GM19240 (cell line): Measurements from ENCODE around the gene AMBRA1.

ENCODE experiments used
- DNase-seq: peaks from one replicate; pipeline ENCODE4 v3.0.0; 2011; ENCODE audit warnings: low spot score; ENCODE audit not compliant: insufficient read length

The AMBRA1 gene

DNA sequence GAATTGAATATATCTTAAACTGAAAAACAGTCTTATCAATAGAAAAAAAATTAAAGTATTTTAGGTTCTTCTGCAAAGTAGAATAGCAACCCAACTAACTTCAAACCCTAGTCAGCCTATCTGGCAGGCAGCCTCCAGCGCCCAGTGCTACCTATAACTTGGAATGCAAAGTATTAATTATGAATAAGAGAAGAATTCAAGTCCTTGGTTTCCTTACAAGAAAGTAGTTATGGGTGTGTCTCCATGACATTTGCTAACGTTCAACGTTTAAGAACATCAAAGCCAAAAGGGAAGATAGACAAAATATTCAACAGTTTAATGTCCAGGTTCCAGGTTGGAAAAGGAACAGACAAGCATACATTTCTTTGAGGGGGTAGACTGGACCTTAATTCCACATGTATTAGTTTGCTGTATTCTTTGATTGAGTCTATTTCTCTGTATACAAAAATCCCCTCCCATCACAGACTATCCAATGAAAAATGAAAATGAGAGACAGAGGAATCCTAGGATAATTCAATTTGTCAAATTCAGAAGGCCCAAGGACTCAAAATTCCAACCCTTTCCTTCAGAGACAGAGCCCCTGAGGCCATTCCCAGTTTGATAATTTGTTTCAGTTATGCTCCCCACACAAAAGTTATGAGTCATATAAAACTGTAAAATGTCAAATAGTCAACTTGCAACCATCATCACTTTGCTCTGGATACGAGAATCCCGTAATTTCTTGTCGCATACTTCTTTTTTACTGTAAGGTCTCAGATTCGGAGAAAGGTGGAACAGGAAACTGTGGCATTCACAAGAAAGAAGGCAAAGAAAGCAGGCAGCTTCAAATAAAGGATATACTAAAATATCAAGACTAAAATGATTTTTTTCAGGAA, 118.5 kb downstream of the AMBRA1 start:
- no peak for DNase-seq

DNA sequence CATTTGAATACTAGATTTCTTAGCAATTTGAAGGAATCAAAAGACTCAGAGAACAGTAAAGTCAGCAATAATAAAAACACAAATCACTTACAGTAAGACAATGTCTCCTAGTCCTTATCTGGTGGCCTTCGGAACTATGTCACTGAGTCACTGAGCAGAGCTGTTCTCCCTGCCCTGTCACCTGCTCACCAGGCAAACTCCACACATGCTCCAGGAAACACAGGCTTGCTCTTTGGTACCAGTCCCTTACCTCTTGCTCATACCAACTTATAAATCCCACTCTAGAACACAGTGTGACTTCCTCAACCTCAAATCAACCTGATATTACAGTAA, 121.2 kb downstream of the AMBRA1 start:
- DNase-seq, result no peak

DNA sequence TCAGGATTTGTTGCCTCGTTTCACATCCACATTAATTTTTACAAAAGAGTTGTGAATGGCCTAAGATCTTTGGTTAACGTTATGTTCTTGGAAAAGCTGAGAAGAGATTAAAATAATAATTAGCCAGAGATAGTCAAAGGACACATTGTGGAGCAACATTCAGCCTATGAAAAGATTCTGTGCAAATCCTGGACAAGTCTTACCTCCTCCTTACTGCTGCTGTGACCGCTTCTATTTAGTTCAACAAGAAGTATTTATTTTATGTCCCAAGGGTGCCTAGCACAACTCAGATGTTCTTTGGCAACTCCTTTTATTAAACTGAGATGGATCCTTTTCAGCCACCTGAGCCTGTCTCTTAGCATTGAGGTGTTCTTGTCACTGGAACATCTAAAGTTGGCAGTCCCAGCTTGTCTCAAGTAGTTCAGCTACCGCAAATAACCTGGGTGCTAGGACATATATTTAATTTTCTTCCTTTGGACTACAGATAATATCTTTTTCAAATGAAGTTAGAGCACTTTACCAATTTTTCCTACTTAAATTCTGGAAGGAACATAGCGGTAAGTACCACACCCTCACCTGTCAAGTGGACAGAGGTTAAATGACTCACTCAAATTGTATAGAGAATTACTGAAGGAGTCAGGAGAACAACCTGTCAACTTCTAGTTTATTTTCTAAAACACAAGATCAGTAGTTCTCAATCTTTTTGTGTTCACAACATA, 121.7 kb downstream of the AMBRA1 start:
- no peak for DNase-seq

DNA sequence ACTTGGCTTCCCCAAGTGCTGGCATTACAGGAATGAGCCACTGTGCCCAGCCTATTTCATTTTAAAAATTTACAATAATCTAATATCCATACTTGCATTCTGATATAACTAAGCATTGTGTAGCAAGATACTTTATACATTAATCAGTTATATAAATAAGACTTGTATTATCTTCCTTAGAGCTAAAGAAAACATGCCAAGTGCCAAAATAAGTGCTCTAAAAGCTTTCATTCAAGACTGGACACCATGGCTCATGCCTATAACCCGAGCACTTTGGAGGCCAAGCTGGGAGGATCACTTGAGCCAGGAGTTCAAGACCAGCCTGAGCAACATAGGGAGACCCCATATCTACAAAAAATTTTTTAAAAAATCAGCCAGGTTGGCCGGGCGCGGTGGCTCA, 123.9 kb downstream of the AMBRA1 start:
- DNase-seq, result no peak

DNA sequence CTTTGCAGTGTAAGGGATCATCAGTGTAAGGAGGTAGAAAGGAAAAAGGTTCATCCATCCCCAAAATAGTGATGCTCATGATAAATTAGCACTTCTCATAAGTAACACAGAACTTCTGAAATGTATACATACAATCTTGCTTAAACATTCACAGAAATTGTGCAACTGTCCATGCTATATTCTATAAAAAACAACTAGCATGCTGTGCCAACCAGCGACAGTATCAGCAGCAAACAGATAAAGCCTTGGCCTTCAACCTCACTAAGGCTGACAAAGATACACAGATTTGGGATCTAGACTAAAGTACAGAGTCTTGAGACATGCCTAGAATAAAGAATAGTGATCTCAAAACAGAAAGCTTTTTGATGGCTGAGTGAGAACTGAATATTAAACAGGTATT, 128.1 kb downstream of the AMBRA1 start:
- DNase-seq, result no peak

DNA sequence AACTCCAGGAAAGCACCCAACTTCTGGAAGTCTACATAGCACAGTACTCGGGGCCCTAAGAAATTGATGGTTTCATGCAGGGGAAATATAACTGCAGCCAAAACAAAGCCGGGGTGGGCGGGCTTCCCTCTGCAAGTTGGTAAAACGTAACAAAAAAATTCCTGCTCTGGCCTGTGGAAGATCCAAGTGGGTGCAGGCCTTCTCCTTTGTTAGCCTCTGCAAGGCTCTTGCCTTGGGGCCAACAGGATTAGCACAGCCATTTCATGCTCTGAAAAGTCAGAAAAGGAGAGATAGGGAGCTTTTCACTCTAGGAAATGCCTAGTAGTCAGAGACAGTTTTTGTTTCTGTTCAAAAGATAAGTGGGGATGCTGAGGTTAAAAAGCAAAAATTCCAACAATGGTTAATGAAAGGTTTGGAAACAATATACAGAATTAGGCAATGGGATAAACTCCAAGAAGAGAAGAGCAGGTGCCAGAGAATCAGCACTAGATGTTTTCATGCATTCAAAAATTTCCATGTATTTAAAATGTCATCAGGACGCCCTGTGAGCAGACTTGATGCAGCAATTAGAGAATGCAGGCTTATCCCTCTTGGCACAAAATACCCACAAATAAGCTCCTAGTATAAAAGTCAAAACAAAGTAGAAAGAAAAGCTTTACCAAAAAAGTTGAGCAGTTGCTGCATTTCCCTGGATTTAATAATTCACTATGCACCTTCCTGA, 130.0 kb downstream of the AMBRA1 start:
- DNase-seq, result no peak

DNA sequence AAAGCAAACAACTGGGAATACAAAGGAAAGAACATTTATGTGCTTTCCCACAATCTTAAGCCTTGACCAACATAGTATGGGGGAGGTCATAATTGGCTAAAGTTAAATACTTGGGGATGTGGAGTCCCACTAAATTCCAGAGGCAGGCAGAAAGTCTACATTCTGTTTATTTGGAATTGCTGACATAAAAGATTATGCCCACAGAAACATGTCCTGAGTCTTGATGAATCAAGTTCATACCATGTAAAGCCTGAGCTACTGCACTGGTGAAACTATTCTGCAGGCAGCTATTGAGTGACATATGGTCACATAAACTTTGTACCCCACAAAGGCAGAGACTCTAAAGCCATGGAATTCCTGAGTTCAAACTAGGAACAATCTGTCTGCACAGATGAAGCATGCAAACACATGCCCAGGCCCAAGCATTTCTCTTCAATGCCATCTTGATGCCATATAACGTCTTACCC, 132.3 kb downstream of the AMBRA1 start:
- no peak for DNase-seq

DNA sequence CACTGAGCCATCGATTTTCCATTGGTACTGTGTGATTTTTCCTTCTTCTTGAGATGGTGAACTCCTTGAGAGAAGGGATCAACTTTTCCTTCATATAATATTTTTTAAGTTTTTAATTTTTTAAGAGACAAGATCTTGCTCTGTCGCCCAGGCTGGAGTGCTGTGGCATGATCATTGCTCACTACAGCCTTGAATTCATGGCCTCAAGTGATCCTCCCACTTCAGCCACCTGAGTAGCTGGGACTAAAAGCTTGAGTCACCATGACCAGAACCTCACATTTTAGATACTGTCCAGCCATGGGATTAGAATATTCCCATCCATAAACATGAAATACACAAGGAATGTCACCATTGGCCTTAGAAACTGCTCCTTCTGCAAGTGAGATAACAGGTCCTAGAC, 135.3 kb downstream of the AMBRA1 start:
- no peak for DNase-seq

DNA sequence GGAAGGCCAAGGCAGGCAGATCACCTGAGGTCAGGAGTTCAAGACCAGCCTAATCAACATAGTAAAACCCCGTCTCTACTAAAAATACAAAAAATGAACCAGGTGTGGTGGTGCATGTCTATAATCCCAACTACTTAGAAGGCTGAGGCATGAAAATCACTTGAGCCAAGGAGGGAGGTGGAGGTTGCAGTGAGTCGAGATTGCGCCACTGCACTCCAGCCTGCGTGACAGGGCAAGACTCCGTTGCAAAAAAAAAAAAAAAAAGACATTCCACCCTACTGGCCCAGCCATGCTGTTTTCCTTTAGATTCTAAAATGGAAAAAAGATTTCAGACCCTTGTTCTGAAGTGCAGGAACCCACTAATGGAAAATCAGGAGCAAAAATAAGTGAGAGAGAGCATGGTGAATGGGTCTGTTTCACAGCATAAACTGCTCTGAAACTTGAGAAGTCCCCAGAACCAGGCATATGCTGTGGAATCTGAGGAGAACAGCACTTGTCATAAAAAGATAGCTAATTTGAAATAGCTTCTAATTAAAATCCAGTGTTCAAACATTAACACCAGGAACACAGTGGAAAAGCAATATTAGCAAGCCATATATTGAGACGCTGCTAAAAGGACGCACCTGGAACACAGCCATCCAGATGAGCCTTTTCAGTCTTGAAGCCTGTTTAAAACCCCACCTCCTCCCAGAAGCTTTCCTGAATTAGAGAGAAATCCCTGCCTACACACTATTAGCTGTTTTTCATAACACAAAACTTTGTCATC, 136.0 kb downstream of the AMBRA1 start:
- no peak for DNase-seq

DNA sequence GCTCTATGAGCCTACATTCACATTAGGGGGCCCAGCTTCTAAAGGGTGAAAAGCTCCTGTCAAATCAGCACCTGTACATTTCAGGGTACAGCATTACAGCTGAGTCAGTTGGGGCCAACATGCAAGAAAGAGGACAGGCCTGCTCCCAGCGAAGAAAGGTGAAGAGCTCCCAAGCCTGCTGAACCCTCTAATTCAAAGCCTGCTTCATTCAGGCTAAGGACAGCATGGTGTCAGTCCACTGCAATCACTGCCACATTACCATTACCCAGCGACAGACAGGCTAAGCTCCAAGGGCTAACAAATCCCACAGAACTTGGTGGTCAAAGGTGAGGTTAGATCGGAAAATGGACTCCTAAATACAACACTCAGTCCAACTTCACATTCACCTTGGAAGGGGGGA, 136.8 kb downstream of the AMBRA1 start:
- no peak for DNase-seq

DNA sequence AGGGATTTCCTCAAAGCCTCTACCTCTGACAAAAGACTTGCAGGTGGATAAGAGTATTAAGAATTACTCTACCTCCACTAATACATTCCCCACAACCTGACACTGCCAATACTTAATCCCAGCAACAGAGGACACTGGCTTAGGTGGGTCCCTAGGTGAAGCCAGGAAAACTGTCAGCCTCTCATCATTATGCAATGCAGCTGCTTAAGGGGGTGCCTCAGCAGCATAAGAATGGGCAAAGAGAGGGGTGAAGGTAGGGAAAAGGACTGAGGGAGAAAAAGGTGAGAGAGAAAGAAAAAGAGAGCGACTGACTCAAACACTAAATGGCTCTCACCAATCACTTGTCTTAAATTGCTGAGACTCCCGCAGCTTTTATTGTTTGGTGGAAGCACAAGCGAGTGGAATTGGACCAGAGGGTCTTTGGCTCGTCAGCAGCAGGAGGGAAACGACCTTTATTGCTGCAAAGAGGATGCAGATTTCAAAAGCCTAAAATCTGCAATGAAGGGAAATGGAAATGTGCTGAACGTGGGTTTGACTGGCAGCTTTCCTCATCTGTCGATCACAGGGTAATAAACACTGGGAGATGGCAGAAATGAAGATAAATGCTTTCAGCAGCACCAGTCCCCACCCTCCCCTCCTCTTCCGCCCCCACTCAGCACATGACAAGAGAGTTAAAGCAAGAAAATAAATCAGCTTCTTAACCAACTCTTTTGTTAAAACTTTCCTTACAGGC, 137.4 kb downstream of the AMBRA1 start:
- no peak for DNase-seq

DNA sequence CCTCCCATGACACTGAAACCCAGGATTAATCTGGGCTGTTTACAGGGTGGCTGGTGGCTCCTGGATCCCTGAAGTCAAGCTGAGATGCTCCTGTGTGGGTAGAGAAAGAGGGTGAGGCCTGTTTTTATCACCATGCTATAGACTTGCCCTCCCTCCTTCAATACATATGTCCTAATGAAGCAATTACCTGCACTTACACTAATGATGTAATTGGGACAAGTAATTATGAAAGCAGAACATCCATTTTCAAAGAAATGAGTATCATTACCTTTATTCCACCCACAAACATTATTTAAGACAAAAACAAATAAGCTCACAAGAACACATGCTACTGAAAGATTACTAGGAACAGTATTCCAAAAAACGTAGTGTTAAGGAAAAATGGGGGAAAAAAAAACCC, 138.0 kb downstream of the AMBRA1 start:
- no peak for DNase-seq

DNA sequence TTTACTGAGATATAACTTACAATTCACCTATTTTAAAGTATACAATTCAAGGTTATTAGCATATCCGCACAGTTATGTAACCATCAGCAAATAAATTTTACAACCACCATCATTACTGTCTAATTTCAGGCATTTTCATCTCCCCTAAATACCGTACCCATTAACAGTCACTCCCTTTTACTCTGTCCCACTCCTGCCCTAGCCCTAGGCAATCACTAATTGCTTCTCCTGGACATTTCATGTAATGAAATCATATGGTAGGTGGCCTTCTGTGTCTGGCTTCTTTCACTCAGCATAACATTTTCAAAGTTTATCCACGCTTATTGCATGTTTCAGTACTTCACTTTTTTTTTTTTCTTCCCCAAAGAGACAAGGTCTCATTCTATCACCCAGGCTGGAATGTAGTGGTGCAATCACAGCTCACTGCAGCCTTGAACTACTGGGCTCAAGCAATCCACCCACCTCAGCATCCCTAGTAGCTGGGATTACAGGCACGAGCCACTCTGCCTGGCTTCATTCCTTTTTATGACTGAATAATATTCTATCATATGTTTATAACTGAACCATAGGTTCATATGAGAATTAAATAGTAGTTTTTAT, 140.8 kb downstream of the AMBRA1 start:
- DNase-seq, result no peak

DNA sequence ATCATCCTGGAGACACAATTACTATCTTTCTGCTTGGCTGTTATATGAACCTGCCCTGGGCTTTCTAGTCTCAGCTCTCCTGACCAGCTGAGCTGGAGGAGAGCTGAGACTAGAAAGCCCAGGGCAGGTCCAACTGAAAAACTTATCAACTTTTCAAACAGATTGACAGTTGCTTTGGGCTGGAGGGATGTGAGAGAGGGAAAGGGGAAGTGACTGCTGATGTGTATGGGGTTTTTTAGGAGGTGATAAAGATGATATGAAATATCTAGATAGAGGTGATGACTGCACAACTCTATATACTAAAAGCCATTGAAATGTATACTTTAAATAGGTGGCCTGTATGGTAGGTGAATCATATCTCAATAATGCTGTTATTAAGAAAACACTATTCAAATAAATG, 142.1 kb downstream of the AMBRA1 start:
- no peak for DNase-seq

DNA sequence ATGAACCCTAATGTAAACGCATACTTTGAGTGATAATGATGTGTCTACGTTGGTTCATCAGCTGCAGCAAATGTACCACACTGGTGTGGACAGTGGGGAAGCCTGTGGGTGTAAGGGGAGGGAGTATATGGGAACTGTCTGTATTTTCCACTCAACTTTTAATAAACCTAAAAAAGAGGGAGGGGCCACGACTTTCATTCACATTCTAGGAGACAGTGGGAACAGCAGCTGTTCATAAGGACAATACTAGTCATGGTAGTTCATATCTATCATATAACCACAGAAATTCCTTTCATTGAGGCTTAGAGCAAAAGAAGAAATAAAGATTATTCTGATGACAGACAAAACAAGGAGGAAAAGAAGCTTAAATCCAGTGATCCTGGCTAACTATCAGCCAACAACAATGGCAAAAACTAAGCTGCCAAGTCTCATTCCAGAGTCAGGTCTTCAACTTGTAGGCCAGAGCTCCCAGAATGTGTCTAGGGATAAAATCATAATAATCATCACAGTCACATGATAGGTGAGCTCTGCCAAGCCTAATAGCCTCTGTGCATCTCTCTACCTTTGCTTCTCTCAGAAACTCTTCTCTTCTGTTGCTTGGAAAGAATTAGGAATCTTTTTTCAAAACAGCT, 142.9 kb downstream of the AMBRA1 start:
- DNase-seq, result no peak

DNA sequence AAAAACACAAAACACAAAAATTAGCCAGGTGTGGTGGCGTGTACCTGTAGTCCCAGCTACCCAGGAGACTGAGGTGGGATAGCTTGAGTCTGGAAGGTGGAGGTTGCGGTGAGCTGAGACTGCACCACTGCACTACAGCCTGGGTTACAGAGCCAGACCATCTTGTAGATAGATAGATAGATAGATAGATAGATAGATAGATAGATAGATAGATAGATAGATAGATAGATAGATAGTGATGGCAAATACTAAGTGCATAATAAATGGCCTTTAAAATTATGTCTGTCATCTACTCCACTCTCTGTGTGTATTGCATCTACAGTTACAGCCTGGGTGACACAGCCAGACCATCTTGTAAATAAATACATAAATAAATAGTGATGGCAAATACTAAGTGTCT, 146.3 kb downstream of the AMBRA1 start:
- no peak for DNase-seq

DNA sequence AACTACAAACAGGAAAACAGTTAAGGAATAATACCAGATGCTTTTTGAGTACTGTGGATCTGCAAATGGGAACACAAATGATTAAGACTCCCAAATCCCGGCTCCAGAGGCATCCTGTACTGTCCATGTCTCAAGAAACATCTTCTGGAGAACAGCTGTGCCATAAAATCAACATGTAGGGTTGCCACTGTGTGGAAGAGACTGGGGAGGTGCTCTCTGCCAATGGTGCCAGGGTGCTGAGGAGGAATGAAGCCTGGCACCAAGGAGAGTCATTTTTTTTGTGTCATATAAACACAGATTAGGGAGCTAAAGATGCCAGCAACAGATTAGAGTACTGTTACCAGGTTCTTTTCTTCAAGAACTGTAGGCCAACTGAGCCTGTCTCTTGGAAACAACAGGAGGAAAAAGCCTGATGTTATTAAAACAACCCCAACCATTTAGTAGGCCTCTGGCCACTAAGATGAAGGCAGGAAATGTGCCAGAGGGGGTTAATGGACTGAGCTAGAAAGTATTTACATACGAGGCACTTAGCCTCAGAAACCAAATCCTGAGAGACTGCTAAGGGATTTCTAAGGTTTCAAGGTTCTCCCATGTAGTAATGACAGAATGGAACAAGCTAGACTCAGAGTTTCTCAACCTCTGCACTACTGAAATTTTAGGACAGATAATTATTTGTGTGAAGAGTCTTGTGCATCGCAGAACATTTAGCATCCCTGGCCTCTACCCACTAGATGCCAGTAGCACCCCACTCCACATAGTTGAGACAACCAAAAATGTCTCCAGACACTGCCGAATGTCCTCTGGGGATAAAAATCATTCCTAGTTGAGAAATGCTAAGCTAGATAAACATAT, 147.7 kb downstream of the AMBRA1 start:
- DNase-seq, result no peak

DNA sequence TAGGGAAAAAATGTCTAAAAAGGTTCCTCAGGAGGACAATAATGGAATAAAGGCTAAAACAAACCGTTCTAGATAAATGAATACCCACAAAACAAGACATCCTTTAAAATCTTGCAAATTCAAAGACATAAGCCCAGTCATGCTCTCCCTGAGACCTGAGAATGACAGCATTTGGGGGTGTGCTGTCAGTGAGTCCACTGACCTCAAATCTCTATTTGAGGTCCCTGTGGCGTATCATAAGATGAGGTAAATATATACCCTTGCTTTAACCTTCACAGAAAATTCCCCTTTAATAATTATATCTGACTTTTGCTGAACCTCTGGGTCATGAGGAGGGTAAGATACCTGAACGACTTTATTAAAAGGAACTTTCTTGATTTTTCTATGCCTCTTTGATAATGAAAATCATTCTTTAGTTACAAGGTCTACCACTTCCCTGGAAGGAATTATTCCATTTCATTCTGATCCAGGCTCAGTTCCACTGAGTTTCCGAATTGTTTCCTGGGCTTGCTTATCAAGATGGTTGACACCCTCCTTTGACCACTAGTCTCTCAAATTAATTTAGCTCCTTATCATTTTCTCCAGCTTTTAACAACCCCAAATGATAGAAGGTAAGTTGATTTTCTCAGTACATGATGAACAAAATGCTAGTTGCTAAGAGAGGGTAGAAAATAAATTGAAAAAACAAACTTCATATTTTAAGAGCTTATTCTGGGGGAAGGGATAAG, 148.5 kb downstream of the AMBRA1 start:
- DNase-seq, result no peak
